DOHH2 (cell line): ENCODE data around the gene HOXD9.

Experiments
- EZH2phosphoT487 ChIP-seq: fragments of 200-600 bp; sonication (generic); IDR thresholded peaks from 2 replicates; pipeline ENCODE4 v1.6.1; 2017; ENCODE audit warnings: borderline replicate concordance, mild to moderate bottlenecking, antibody characterized with exemption, low read length, moderate library complexity, mixed read lengths
- TF ChIP-seq, protein P1 (sequence below): fragments of 200-600 bp; sonication (generic); IDR thresholded peaks from one replicate; pipeline ENCODE4 v1.5.1; 2014; ENCODE audit warnings: antibody characterized with exemption, mild to moderate bottlenecking, low read depth, low read length; ENCODE audit not compliant: poor library complexity, severe bottlenecking

DNA sequence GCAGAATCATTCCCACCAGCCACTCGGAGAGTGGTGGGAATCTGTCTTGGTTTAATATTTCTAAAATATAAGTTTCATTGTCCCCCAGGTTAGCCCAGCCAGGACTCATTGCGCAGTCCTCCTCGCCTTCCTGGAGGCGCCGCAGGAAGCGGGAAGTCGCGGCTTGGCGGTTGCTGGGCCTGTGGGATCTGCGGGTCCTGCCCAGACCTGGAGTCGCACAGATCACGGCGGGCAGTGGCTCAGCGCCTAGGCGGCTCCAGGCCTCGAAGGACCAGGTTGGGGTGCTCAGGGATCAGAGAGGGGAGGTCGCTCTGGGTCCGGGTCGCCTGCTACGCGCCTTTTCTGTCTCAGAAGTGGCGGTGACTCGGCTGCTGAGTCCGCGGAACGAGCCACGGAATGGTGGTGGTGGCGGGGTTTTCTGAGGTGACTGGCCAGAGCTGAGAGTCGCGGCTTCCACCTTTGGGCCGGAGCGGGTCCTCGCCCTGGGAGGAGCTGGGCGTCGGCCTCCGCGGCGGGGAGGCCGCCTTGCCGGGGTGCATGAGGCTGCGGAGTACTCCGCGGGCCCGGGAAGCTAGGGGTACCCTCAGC is 37.2 kb downstream of the HOXD9 start:
- TF ChIP-seq, protein P1, sequence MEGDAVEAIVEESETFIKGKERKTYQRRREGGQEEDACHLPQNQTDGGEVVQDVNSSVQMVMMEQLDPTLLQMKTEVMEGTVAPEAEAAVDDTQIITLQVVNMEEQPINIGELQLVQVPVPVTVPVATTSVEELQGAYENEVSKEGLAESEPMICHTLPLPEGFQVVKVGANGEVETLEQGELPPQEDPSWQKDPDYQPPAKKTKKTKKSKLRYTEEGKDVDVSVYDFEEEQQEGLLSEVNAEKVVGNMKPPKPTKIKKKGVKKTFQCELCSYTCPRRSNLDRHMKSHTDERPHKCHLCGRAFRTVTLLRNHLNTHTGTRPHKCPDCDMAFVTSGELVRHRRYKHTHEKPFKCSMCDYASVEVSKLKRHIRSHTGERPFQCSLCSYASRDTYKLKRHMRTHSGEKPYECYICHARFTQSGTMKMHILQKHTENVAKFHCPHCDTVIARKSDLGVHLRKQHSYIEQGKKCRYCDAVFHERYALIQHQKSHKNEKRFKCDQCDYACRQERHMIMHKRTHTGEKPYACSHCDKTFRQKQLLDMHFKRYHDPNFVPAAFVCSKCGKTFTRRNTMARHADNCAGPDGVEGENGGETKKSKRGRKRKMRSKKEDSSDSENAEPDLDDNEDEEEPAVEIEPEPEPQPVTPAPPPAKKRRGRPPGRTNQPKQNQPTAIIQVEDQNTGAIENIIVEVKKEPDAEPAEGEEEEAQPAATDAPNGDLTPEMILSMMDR: no peak
- TF ChIP-seq EZH2phosphoT487: no peak
